Hematopoietic multipotent progenitor cell treated with erythropoietin and hydrocortisone succinate and interleukin-3 and kit ligand, for 15 days (in vitro differentiated cells): ENCODE data around the gene SOX6.
A peak's percentile ranks its signal among the peaks of the same experiment; 100 is the strongest.

Experiments
- DNase-seq: peaks from one replicate; pipeline ENCODE4 v3.0.0-alpha.2; 2015; ENCODE audit warnings: low spot score

The SOX6 gene

DNA sequence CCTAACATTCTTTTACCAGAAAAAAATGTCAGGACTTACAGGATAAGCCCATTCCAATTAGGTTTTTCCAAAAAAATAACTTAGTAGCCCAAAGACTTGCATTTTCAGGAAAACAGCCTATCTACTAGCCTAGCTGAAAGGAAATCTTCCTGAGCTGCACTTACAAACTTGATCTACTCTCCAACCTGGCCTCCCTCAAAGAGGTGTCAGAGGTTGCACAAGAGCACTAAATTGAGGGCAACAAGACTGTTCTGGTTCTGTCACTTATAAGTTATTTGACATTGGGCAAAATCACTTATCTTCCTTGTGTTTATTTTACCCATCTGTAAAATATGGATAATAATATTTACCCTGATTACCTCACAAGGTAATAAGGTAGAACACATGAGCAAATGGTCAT lies 7.9 kb upstream of the SOX6 start:
- peak; percentile 17 for DNase-seq

- DNase-seq: peak; percentile 24
These were observed 7.4 kb upstream of the SOX6 start for GRCh38 chr11:16363706-16364105.

GRCh38 chr11:16361108-16361865 lies 4.9 kb upstream of the SOX6 start:
- DNase-seq: no peak

- DNase-seq: no peak
These were observed 3.0 kb upstream of the SOX6 start for GRCh38 chr11:16359369-16359768.

DNA sequence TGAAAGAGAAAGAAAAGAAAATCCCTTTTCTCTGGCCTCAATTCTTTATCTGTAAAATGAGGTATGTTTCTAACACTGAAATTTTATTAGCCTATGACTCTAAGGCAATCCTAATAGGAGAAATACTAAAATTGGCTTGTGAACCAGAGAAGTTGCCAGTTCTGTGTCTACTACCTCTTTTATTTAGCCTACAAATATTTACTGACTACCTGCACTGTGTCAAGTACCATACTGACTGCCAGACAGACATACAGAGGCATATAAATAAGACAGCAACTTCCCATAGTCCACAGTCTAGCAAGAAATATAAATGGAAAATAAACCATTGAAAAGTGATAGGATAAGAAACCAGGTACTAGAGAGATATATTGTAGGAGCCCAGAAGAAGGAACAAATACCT lies 2.4 kb upstream of the SOX6 start:
- no peak for DNase-seq

- DNase-seq: no peak
These were observed 1.4 kb upstream of the SOX6 start for GRCh38 chr11:16357775-16358174.

DNA sequence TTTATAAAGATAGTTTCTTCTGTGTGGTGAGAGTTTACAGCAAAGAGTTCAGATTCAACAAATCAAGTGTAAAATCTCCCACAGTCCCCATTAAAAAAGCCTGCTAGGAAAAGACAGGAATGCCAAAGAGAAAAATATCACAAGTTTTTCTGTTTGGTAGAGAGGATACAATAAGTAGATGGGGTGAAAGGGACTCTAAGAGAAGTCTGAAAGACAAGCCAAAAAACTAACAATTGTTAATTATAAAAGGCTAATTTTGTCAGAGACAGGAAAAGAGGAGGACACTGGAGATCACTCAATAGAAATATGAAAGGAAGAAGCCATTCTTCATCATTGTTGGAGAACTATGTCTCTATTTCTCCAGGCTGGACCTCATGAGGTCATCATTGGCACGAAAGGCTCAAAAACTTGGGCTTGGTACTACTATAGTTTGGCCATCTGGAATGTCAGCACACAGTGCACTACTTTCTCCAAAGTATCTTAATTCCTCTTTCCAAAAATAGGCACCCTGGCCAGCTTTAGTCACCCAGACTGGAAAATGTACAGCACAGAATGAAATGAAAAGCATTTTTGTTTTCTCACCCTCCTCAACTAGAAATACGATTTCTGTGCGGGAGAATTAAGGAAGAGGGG lies 531 bp upstream of the SOX6 start:
- no peak for DNase-seq

DNA sequence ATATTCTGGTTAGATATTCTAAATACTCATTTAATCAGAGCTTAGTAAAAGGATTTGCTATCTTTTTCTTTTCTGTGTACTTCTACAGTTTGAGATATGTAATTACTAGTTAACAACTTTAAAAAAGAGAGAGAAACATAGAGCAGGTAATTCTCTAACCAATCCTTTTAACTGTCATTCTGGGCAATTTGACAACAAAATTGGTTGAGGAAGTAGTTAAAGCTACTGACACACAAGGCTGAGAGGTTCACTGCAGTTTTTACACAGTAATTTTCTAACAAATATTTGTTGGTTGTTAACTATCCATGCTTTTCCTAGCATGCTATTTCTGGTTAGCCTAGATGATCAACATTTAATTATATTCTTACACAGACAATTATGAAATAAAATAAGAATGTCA lies 3.6 kb downstream of the SOX6 start:
- no peak for DNase-seq

DNA sequence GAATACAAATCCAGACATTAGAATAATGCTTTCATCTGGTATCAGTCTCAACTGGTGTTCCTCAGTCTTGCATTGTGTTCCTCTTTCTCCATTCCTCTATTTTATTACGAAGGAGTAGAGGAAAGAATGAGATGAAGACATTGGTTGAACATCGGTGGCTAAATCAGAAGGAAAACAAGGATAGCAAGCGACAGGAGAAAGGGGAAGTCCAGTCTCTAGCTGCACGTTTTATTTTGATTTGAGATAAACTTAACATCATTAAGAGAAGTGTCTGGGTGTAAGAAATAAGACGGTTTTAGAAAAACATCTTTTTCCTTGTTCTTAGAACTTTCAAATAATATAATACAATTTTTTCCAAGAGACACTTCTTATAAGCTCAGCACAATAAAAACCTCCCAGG lies 6.2 kb downstream of the SOX6 start:
- no peak for DNase-seq

DNA sequence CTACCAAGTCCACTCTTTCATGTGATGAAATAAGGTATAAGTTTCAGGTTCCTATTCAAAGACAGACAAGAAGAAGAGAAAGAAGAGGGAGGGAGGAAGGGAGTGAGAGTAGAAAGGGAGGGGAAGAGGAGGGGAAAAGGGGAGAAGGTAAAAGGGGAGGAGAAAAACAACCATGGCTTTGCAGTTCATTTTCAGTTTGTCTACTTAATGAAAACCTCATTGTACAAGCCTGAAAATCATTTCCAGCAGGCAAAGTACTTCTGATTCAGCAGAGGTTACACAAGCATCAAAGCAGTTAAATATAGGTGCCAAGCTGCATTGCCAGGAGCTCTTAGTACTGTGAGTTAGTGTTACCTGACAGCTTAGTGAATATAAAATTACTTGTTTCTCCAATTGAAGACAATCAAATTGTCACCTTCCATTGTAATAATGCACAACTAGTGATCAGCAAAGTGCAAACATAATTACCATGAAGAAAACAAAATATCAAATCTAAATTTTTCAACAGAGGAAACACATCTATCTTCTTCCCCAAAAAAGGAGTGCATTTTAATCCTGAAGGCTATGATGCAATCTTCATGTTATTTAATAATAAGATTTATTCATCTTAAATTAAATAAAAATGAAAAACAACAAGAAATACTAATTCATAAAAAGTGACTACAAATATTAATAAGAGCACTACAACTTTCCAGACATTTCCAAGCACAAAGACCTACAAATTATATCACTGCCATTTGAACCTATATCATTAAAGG lies 8.2 kb downstream of the SOX6 start:
- no peak for DNase-seq

DNA sequence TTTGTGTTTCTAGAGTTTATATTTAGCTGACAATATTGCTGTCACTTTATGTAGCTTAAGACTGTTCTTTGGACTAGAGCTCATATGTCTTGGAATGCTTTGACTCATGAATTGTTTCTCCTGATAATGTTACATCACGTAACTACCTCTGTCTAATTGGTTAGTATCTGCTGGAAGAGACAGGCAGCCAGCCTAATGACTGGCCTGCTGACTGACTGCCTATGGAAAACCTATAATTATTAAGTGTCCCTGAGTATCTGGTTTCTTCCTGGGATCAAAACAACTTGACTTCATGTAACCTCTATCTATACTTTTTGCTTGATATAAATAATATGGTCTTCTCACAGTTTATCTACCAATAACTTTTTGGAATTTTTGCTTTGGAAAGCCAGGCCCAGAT lies 9.4 kb downstream of the SOX6 start:
- no peak for DNase-seq

DNA sequence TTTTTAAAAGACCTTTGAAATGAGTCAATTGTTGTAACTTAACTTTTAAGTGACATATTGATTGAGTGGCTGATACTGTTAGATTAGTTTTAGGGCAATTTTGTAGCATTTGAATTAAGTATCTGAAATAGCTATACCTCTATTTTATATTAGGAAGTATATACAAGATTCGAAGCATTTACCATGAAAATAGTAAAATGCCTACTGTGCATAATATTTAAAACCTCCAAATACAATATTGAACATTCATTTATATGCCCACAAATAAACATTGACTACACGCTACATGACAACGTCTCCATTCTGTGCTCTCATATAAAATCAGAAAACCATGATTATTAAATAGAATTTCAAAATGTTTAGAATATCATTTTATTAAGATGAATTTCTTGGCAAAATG lies 14.5 kb downstream of the SOX6 start:
- no peak for DNase-seq

DNA sequence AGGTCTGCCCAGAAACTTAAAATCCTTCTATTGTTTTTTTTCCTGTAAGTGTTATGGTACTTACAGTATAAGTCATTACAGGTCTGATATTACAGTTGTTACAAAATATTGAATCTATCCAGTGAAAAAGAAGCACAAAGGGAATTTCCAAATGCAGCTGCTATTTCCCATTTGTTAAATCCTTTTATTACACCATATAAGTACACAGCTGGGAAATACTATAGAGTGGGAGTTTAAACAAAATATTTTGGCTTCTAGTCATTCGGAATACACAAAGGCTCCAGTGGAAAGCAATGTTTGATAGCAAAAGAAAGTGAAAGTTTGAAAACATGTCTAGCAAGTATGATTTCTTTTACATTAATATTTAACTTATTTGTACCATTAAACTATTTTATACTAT lies 18.0 kb downstream of the SOX6 start:
- DNase-seq: peak; percentile 12

GRCh38 chr11:16337421-16338213 lies 18.7 kb downstream of the SOX6 start:
- peak; percentile 54 for DNase-seq

GRCh38 chr11:16336721-16337120 lies 19.6 kb downstream of the SOX6 start:
- DNase-seq: no peak

DNA sequence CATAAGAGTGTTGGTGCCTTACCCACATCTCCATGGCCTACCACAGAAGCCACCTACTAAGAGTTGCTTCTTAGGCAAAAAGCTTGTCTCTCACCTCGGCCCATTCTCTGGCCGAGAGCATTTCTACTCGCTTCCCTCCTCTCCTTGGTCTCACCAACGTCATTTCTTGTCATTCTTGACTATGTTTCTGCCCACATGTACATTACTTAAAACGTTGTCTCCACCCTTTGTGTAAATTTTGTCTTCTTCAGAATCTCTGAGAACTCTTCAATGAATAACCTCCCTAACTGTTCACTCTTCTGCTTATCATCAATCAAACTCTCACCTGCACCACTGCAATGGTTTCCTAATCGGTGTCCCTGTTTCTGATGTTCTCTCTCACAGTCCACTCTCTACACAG lies 20.1 kb downstream of the SOX6 start:
- DNase-seq: no peak

- no peak for DNase-seq
These were observed 20.9 kb downstream of the SOX6 start for GRCh38 chr11:16335236-16335962.

DNA sequence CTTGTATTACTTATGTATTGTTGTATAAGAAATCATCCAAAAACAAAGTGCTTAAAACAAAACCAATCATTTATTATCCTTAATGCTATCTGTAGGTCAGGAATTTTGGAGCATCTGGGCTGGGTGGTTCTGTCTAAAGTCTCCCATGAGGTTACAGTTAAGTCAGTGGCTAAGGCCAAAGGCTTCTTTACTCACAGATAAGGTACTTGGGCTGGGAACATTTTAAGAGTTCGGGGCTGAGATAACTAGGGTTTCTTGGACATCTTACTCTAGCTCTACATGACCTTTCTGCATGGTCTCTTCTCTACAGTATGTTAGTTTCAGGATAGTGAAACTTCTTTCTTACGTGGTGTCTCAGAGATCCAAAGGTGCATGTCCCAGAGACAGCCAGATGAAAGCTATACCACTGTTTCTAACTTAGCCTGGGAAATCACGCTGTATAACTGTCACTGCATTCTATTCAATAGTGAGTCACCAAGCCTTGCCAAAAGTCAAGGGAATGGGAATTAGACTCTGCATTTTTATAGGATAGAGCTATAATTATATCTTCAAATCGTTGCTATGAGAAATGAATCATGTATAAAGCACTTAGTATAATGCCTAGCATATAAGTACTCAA lies 29.6 kb downstream of the SOX6 start:
- no peak for DNase-seq

- DNase-seq: no peak
These were observed 34.2 kb downstream of the SOX6 start for GRCh38 chr11:16322190-16322589.

DNA sequence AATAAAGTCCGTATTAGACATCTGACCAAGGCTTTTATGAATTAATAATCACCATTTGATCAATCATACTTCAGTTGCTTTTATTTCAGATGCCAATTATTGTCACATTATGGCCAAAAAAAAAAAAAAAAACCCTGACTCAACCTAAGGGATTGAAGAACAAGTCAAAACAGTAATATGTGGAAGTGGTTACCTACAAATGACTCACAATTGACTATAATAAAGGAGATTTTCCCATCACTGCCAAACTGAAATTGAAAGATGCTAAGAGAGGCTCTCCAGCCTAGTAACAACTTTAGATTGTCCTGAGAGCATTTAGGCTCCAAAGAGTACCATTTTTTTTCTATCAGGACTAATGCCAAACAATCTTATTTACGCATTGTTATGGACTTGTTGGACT lies 35.2 kb downstream of the SOX6 start:
- DNase-seq: no peak

GRCh38 chr11:16318320-16318719 lies 38.0 kb downstream of the SOX6 start:
- DNase-seq: no peak
